Urinary bladder (tissue), 4 donors: Measurements from ENCODE around the gene LAMP5. TPM values are rescaled to one million over a fixed set of nuclear protein-coding genes. Genes with fewer than 3 reads are reported as not detected.

ENCODE experiments used
- DNase-seq: peaks from one replicate; pipeline ENCODE4 v3.0.0-alpha.2; 2015; ENCODE audit errors: extremely low spot score
- H3K27ac ChIP-seq: one replicate; pipeline ENCODE4 v1.5.1; 2013; ENCODE audit warnings: low read depth, mild to moderate bottlenecking, moderate library complexity
- H3K36me3 ChIP-seq: one replicate; pipeline ENCODE4 v1.6.1; 2013; ENCODE audit warnings: mild to moderate bottlenecking, moderate library complexity; ENCODE audit not compliant: insufficient read depth
- H3K4me1 ChIP-seq: one replicate; pipeline ENCODE4 v1.6.1; 2013; ENCODE audit warnings: mild to moderate bottlenecking, moderate library complexity; ENCODE audit not compliant: insufficient read depth
- H3K4me3 ChIP-seq: one replicate; pipeline ENCODE4 v1.5.1; 2013; ENCODE audit warnings: low read depth, low read length
- WGBS: extraction: QIAGEN DNeasy Blood & Tissue Kit; methylation state at CpG from one replicate; pipeline ENCODE4 v1.1.7; 2013; 5-methylcytosine and 5-hydroxymethylcytosine counted together
- polyA plus RNA-seq: library from polyadenylated mRNA; stranded (reverse); fragments of 200-250 nt; gene quantifications from one replicate; pipeline ENCODE4 v1.2.3, GENCODE V29; 2013
- total RNA-seq: library from RNA; depleted of rRNA; stranded (reverse); fragments of >200 nt; gene quantifications from one replicate; pipeline ENCODE4 v1.2.3, GENCODE V29; 2014
- donor health status: healthy with polysubstance abuse.
- donor health status: healthy.

LAMP5 gene
- total and polyA plus RNA-seq, 2 donors, result 0.38 to 3.5 TPM

DNA sequence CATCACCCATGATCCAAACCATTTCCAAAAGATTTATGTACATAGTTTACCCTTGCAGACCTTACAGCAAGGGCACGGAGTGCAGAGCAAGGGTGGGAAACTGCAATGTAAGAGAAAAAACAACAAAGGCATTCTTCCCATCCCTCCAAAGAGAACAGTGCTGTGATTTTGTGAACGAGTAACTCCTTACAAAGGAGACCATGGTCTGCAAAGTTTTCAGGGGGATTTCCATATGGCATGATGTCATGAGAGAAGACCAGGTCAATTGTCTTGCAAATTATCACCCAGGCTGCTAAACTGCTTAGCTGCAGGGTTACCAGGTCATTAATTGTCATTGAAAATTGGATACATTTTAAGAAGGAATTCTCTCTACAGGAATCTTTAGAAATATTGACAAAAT lies 58.3 kb downstream of the LAMP5 start:
- 5% methylated on average over 2 of the region's 2 CpGs for WGBS
- DNase-seq, result no peak

DNA sequence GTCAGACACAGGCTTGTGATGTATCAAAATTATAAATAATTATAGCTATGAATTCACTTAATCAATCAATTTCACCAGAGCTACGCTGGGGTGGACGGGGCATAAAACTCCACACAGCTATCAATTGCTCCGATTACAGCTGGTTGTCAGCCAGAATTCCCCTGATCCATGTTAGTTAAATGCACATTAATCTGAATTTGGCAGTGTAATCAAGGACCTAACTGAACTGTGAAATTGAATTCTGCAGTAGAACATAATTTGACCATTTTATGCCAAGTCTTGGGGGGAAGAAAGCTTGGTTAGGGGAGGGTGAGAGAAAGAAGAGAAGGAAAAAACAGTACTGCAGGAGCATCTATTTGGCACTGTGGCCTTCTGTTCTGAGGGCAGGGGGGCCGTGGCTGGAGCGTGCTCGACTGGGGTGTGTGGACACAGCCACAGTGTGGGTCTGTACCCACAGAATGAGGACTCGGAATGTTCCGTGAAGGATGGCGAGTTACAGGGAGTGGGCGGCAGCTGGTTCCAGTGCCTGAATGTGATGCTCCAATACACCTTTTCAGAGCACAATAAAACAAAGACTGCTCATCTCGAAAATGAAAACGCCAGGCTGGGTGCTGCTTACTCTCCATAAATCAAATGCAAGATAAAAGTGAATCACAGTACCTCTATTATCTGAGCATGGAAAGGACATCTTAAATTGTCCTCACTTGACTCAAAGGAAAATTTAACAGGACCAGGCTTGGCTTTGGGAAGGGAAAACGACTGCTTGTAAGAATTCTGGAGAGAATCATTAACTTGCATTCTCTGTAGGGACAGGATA lies 59.2 kb downstream of the LAMP5 start:
- no peak overlapping the region for H3K4me3 ChIP-seq
- H3K27ac ChIP-seq, result no peak overlapping the region
- DNase-seq, result no peak
- no peaks in the 10 kb centered on the region for H3K36me3 ChIP-seq
- 32% methylated on average over 13 of the region's 13 CpGs for WGBS
- no peaks in the 10 kb centered on the region for H3K4me1 ChIP-seq

More for the DNA sequence above, 58.3 kb downstream of the LAMP5 start:
- no peaks in the 10 kb centered on the region for H3K36me3 ChIP-seq
- no peaks in the 10 kb centered on the region for H3K4me1 ChIP-seq
- H3K4me3 ChIP-seq, result no peak overlapping the region
- H3K27ac ChIP-seq, result no peak overlapping the region

DNA sequence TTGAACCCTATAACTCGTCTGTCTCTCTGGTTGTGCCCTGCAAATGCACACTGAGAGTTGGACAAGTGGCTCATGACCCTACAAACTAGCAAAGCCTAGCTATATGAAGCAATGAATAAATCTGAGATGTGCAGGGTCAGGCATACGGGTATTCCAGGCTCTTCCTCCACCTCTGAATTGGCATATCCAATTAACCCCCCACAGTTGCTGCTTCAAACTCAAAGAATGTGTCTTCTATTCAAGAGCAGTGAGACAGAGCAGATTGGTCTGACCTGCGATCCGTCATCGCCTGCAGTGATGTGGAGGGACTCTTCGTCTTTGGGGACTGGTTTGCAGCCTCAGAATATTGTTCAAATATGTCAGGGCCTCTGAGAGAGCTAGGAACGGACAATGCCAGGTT lies 59.8 kb downstream of the LAMP5 start:
- H3K27ac ChIP-seq, result no peak overlapping the region
- no peak overlapping the region for H3K4me3 ChIP-seq
- no peak for DNase-seq
- no peaks in the 10 kb centered on the region for H3K36me3 ChIP-seq
- WGBS, result 55% methylated on average over 7 of the region's 7 CpGs
- no peaks in the 10 kb centered on the region for H3K4me1 ChIP-seq

DNA sequence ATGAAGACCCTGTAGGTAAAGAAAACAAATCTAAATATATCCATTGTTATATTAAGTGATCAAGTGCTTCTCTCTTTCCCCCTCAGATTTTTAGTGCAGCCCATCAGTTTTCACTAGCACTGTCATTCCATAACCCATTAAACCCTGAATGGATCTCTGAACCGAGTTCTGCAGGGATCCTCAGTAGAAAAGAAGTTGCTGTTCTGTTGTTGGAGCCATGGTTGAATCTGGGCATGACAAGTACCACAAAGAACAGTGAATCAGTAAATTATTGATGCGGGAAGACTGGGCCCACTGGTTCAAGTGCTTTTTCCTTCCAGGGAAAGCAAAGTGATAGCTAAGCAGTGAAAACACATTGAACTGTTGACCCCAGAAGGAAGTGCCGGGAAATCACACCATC lies 60.4 kb downstream of the LAMP5 start:
- 71% methylated on average over 3 of the region's 3 CpGs for WGBS
- DNase-seq, result no peak
- H3K4me3 ChIP-seq, result no peak overlapping the region

DNA sequence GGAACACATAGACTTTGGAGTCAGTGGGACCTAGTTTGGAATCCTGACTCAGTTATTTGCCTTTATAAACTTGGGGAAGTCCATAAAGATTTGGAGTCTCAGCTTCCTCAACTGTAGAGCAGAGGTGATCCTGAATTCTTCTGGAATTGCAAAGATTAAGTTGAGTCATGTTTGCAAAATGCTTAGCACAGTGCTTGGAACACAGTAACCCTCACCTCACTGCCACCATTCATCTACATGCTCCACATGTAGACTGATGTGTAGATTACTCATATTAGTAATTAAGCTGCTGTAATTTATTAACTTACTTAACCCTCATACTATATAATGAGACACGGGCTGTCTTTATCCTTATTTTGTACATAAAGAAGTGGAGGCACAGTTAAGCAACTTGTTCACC lies 61.4 kb downstream of the LAMP5 start:
- no peak for DNase-seq
- Histone ChIP-seq H3K4me3 (no peak overlapping the region), H3K27ac (no peak overlapping the region), H3K36me3 (no peaks in the 10 kb centered on the region), H3K4me1 (no peaks in the 10 kb centered on the region)
- 86% methylated on average over 1 of the region's 1 CpG for WGBS

More for the DNA sequence above, 60.4 kb downstream of the LAMP5 start:
- Histone ChIP-seq H3K27ac (no peak overlapping the region), H3K36me3 (no peaks in the 10 kb centered on the region), H3K4me1 (no peaks in the 10 kb centered on the region)

DNA sequence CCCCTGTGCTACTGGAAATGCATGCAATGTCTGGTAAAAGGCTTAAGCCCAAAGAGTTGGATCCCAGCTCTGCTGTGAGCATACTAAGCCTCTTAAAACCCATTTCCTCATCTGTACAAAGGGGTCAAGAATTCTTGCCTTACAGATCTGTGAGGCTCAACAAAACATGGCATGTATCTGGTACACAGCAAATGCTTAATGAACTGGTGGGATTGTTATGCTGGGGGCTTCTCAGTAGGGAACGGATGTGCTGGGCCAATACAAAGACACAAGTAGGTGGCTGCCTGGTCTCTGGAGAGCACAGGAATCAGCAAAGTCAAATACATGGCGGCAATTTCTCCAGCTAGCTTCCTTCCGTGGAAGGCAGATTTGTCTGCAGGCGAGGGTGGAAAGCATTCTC lies 62.3 kb downstream of the LAMP5 start:
- H3K27ac ChIP-seq, result no peak overlapping the region
- DNase-seq, result no peak
- no peaks in the 10 kb centered on the region for H3K36me3 ChIP-seq
- no peaks in the 10 kb centered on the region for H3K4me1 ChIP-seq
- H3K4me3 ChIP-seq, result no peak overlapping the region
- 78% methylated on average over 4 of the region's 4 CpGs for WGBS

DNA sequence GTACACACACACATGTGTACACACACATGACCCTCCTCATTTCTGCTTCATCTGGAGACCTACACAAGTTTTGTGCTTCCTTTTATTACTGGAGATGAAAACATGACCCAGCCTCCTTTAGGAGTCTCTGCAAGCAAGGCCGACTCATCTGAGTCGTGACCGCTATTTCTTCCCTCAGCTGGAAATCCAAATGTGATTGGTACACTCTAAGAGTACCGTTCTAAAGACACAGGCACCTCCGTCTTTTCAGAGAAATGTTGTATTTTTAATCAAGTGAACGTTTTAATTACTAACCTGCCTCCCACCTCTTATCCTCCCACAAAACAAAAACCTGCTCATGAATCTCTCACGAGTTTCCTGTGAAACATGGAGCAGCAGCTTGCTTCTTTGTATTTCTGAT lies 63.0 kb downstream of the LAMP5 start:
- WGBS, result 81% methylated on average over 7 of the region's 7 CpGs

DNA sequence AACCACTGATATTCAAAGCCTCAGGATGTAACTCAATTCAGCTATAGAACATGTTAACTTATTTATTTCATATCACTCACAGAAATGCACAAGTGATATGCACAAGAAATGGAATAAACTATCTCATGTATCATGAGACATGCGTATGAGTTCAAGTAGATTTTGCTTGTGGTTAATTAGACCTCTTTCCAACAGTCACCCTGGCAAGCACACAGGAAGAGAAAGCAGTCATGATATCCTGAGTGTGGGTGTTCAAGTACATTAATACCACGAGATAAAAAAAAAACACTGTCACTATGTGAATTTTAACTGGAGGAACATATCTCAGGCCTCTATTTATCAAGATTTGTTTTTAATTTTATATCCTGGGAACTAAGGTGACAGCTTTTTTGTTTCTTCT lies 64.2 kb downstream of the LAMP5 start:
- H3K36me3 ChIP-seq, result no peaks in the 10 kb centered on the region
- H3K27ac ChIP-seq, result no peak overlapping the region
- no peaks in the 10 kb centered on the region for H3K4me1 ChIP-seq
- no peak for DNase-seq
- no peak overlapping the region for H3K4me3 ChIP-seq
- 68% methylated on average over 2 of the region's 2 CpGs for WGBS

More for the DNA sequence above, 63.0 kb downstream of the LAMP5 start:
- no peaks in the 10 kb centered on the region for H3K4me1 ChIP-seq
- H3K4me3 ChIP-seq, result no peak overlapping the region
- DNase-seq, result no peak
- no peak overlapping the region for H3K27ac ChIP-seq
- H3K36me3 ChIP-seq, result no peaks in the 10 kb centered on the region
